Stimulated activated CD4-positive, alpha-beta T cell treated with anti-CD3 and anti-CD28 coated beads, Interleukin-1b, Interleukin-23, amount 100 ng/mL, for 1 hour (primary cell): ENCODE measurements around the gene NLGN1.

ENCODE experiments used
- DNase-seq, 2 donors: peaks; one replicate each; pipeline ENCODE4 v3.0.0-alpha.2; 2020; ENCODE audit warnings: low read depth in 2 of 2

The NLGN1 gene

GRCh38 chr3:174331095-174331800 lies 933.7 kb downstream of the NLGN1 start:
- DNase-seq = no peak

- DNase-seq = no peak
Observed at GRCh38 chr3:174332391-174332790, 934.8 kb downstream of the NLGN1 start.

- DNase-seq = no peak
Observed at GRCh38 chr3:174333640-174334039, 936.1 kb downstream of the NLGN1 start.

GRCh38 chr3:174334111-174334510 lies 936.6 kb downstream of the NLGN1 start:
- DNase-seq = no peak

- DNase-seq = no peak
Observed at GRCh38 chr3:174335324-174335723, 937.8 kb downstream of the NLGN1 start.

- no peak for DNase-seq
Observed at GRCh38 chr3:174335910-174336309, 938.4 kb downstream of the NLGN1 start.
